BLaER1 treated with 17β-estradiol and CSF1 and Interleukin-3, amounts not matched to agents 10 nM and 100 nM (cell line): ENCODE data around the gene GPC1.

Experiments used
- H3K27ac ChIP-seq, 11 experiments: shearing (Covaris generic); formaldehyde crosslinking; 2 replicates each; pipeline ENCODE4 v1.8.1; 2022
- H3K27me3 ChIP-seq, 11 experiments: shearing (Covaris generic); formaldehyde crosslinking; 2 replicates each; pipeline ENCODE4 v1.8.1; 2022
- H3K36me3 ChIP-seq, 11 experiments: shearing (Covaris generic); formaldehyde crosslinking; 2 replicates each; pipeline ENCODE4 v1.8.1; 2022
- H3K4me1 ChIP-seq, 10 experiments: shearing (Covaris generic); formaldehyde crosslinking; 2 replicates each; pipeline ENCODE4 v1.8.1; 2022
- H3K4me2 ChIP-seq, 11 experiments: shearing (Covaris generic); formaldehyde crosslinking; 2 replicates each; pipeline ENCODE4 v1.8.1; 2022
- H3K4me3 ChIP-seq, 10 experiments: shearing (Covaris generic); formaldehyde crosslinking; 2 replicates each; pipeline ENCODE4 v1.8.1; 2022
- H3K9ac ChIP-seq, 11 experiments: shearing (Covaris generic); formaldehyde crosslinking; 2 replicates each; pipeline ENCODE4 v1.8.1; 2022
- H3K9me3 ChIP-seq, 11 experiments: shearing (Covaris generic); formaldehyde crosslinking; replicated peaks in 1 of 11; 2 replicates each; pipeline ENCODE4 v1.8.1; 2022
- H4K20me1 ChIP-seq, 11 experiments: shearing (Covaris generic); formaldehyde crosslinking; 2 replicates each; pipeline ENCODE4 v1.8.1; 2022
- Cebpa-rat ChIP-seq, 11 experiments: shearing (Covaris generic); IDR thresholded peaks; 2 replicates each; pipeline ENCODE4 v1.8.1; 2022

GPC1 gene

GRCh38 chr2:240511351-240512108 lies 76.1 kb downstream of the GPC1 start:
- no peak overlapping the region for H3K4me3 ChIP-seq
- H3K27me3 ChIP-seq = no peaks in the 10 kb centered on the region
- no peak for TF ChIP-seq Cebpa-rat (IDR thresholded peaks at IDR 0.05)
- peaks cover 0 to 40% (median 13%) of the 10 kb centered on the region in 11 experiments; a peak in 13 of 22 replicates for H4K20me1 ChIP-seq
- H3K9me3 ChIP-seq = no peaks in the 10 kb centered on the region
- no peak overlapping the region for H3K27ac ChIP-seq
- H3K4me1 ChIP-seq = peaks cover 10 to 19% (median 16%) of the 10 kb centered on the region in 10 experiments
- no peak overlapping the region for H3K9ac ChIP-seq
- peaks cover 24 to 63% (median 52%) of the 10 kb centered on the region in 11 experiments for H3K36me3 ChIP-seq
- no peak overlapping the region for H3K4me2 ChIP-seq

GRCh38 chr2:240512109-240512485 lies 76.6 kb downstream of the GPC1 start:
- no peak for TF ChIP-seq Cebpa-rat (IDR thresholded peaks at IDR 0.05)
- Histone ChIP-seq H3K36me3 (peaks cover 24 to 63% (median 53%) of the 10 kb centered on the region in 11 experiments), H3K4me1 (peaks cover 10 to 19% (median 16%) of the 10 kb centered on the region in 10 experiments), H3K27ac (no peak overlapping the region), H3K4me2 (no peak overlapping the region), H3K4me3 (no peak overlapping the region), H3K9me3 (no peaks in the 10 kb centered on the region), H4K20me1 (peaks cover 0 to 40% (median 13%) of the 10 kb centered on the region in 11 experiments; a peak in 13 of 22 replicates), H3K9ac (no peak overlapping the region), H3K27me3 (no peaks in the 10 kb centered on the region)

- Histone ChIP-seq H4K20me1 (peaks cover 0 to 36% (median 13%) of the 10 kb centered on the region in 11 experiments; a peak in 13 of 22 replicates), H3K4me1 (peaks cover 10 to 19% (median 16%) of the 10 kb centered on the region in 10 experiments), H3K9me3 (no peaks in the 10 kb centered on the region), H3K27me3 (no peaks in the 10 kb centered on the region), H3K4me2 (peak overlapping the region in 1 of 11 experiments; percentile 75; a peak in 1 of 22 replicates), H3K36me3 (peaks cover 24 to 66% (median 57%) of the 10 kb centered on the region in 11 experiments), H3K27ac (peak overlapping the region in 4 of 11 experiments; percentile 4 to 72 (median 22); a peak in 3 of 22 replicates), H3K9ac (peak overlapping the region in 4 of 11 experiments; percentile 8 to 34 (median 16); a peak in 4 of 22 replicates), H3K4me3 (no peak overlapping the region)
- no peak for TF ChIP-seq Cebpa-rat (IDR thresholded peaks at IDR 0.05)
These were observed 77.4 kb downstream of the GPC1 start for GRCh38 chr2:240512666-240513535.

GRCh38 chr2:240513549-240514287 lies 78.3 kb downstream of the GPC1 start:
- Histone ChIP-seq H3K9ac (peak overlapping the region in 5 of 11 experiments; percentile 14 to 50 (median 28); a peak in 7 of 22 replicates), H3K9me3 (peaks cover 0 to 6% (median 0%) of the 10 kb centered on the region in 11 experiments; a peak in 5 of 22 replicates), H3K4me3 (no peak overlapping the region), H3K27me3 (no peaks in the 10 kb centered on the region), H3K36me3 (peaks cover 24 to 66% (median 59%) of the 10 kb centered on the region in 11 experiments), H3K4me1 (peaks cover 10 to 19% (median 16%) of the 10 kb centered on the region in 10 experiments), H4K20me1 (peaks cover 0 to 35% (median 13%) of the 10 kb centered on the region in 11 experiments; a peak in 13 of 22 replicates), H3K4me2 (peak overlapping the region; percentile 8 to 75 (median 42); a peak in 20 of 22 replicates), H3K27ac (peak overlapping the region in 6 of 11 experiments; percentile 19 to 72 (median 52); a peak in 10 of 22 replicates)
- no peak for TF ChIP-seq Cebpa-rat (IDR thresholded peaks at IDR 0.05)

GRCh38 chr2:240514631-240515030 lies 79.2 kb downstream of the GPC1 start:
- Histone ChIP-seq H4K20me1 (peaks cover 0 to 35% (median 13%) of the 10 kb centered on the region in 11 experiments; a peak in 13 of 22 replicates), H3K4me3 (no peak overlapping the region), H3K27ac (peak overlapping the region in 7 of 11 experiments; percentile 4 to 72 (median 19); a peak in 8 of 22 replicates), H3K27me3 (no peaks in the 10 kb centered on the region), H3K4me1 (peaks cover 10 to 19% (median 16%) of the 10 kb centered on the region in 10 experiments), H3K4me2 (peak overlapping the region; percentile 8 to 75 (median 42); a peak in 16 of 22 replicates), H3K36me3 (peaks cover 20 to 66% (median 60%) of the 10 kb centered on the region in 11 experiments), H3K9ac (peak overlapping the region in 3 of 11 experiments; percentile 28 to 50 (median 46); a peak in 4 of 22 replicates), H3K9me3 (peaks cover 0 to 15% (median 3%) of the 10 kb centered on the region in 11 experiments; a peak in 9 of 22 replicates)
- TF ChIP-seq Cebpa-rat (IDR thresholded peaks at IDR 0.05) = no peak

- Histone ChIP-seq H3K4me3 (no peak overlapping the region), H3K4me2 (no peak overlapping the region), H3K9me3 (peaks cover 10 to 34% (median 22%) of the 10 kb centered on the region in 11 experiments), H3K27ac (no peak overlapping the region), H3K36me3 (peaks cover 21 to 71% (median 65%) of the 10 kb centered on the region in 11 experiments), H3K4me1 (peaks cover 10 to 19% (median 16%) of the 10 kb centered on the region in 10 experiments), H4K20me1 (peaks cover 0 to 32% (median 13%) of the 10 kb centered on the region in 11 experiments; a peak in 13 of 22 replicates), H3K27me3 (no peaks in the 10 kb centered on the region), H3K9ac (no peak overlapping the region)
- TF ChIP-seq Cebpa-rat (IDR thresholded peaks at IDR 0.05) = no peak
These were observed 81.9 kb downstream of the GPC1 start for GRCh38 chr2:240517342-240517741.
